Measurements from ENCODE around the gene GPT2. TPM values are rescaled to one million over a fixed set of nuclear protein-coding genes. Genes with fewer than 3 reads are reported as not detected.

The GPT2 gene
- polyA plus RNA-seq, 1 donor, result 5.2 TPM

GRCh38 chr16:46884513-46885293 lies 541 bp downstream of the GPT2 start:
- Histone ChIP-seq H3K36me3 (ENCODE audit: control insufficient read depth, insufficient read depth, low read length) (no peaks in the 10 kb centered on the region), H3K27ac (ENCODE audit: low read length) (no peak overlapping the region), H3K4me1 (ENCODE audit: control insufficient read depth, insufficient read depth, low read length) (peaks cover 16% of the 10 kb centered on the region), H3K4me3 (ENCODE audit: low read length) (peak overlapping the region; percentile 55), H3K9me3 (ENCODE audit: control insufficient read depth, low read depth, low read length) (no peaks in the 10 kb centered on the region), H3K27me3 (ENCODE audit: control insufficient read depth, insufficient read depth, low read length) (peaks cover 36% of the 10 kb centered on the region)
- DNase-seq, result peak; percentile 23 to 37
- 10% methylated on average over 3 of the region's 72 CpGs for WGBS (ENCODE audit: insufficient coverage, low lambda C conversion rate)

GRCh38 chr16:46885960-46886763 lies 2.0 kb downstream of the GPT2 start:
- whole genome bisulfite sequencing (ENCODE audit: insufficient coverage, low lambda C conversion rate), result no CpG with 5 or more reads among the region's 12 CpGs
- Histone ChIP-seq H3K4me1 (ENCODE audit: control insufficient read depth, insufficient read depth, low read length) (peaks cover 16% of the 10 kb centered on the region), H3K4me3 (ENCODE audit: low read length) (no peak overlapping the region), H3K9me3 (ENCODE audit: control insufficient read depth, low read depth, low read length) (no peaks in the 10 kb centered on the region), H3K27me3 (ENCODE audit: control insufficient read depth, insufficient read depth, low read length) (peaks cover 25% of the 10 kb centered on the region), H3K36me3 (ENCODE audit: control insufficient read depth, insufficient read depth, low read length) (no peaks in the 10 kb centered on the region), H3K27ac (ENCODE audit: low read length) (peak overlapping the region; percentile 6)
- peak; percentile 36 to 60 for DNase-seq

GRCh38 chr16:46886764-46887523 lies 2.8 kb downstream of the GPT2 start:
- 95% methylated on average over 5 of the region's 16 CpGs for WGBS (ENCODE audit: insufficient coverage, low lambda C conversion rate)
- H3K27ac ChIP-seq (ENCODE audit: low read length), result no peak overlapping the region
- H3K4me1 ChIP-seq (ENCODE audit: control insufficient read depth, insufficient read depth, low read length), result peaks cover 16% of the 10 kb centered on the region
- no peaks in the 10 kb centered on the region for H3K36me3 ChIP-seq (ENCODE audit: control insufficient read depth, insufficient read depth, low read length)
- H3K9me3 ChIP-seq (ENCODE audit: control insufficient read depth, low read depth, low read length), result no peaks in the 10 kb centered on the region
- peaks cover 22% of the 10 kb centered on the region for H3K27me3 ChIP-seq (ENCODE audit: control insufficient read depth, insufficient read depth, low read length)
- H3K4me3 ChIP-seq (ENCODE audit: low read length), result no peak overlapping the region
- DNase-seq, result no peak

GRCh38 chr16:46887524-46887854 lies 3.3 kb downstream of the GPT2 start:
- peaks cover 16% of the 10 kb centered on the region for H3K4me1 ChIP-seq (ENCODE audit: control insufficient read depth, insufficient read depth, low read length)
- WGBS (ENCODE audit: insufficient coverage, low lambda C conversion rate), result no CpG with 5 or more reads among the region's 2 CpGs
- no peak for DNase-seq
- no peaks in the 10 kb centered on the region for H3K36me3 ChIP-seq (ENCODE audit: control insufficient read depth, insufficient read depth, low read length)
- H3K4me3 ChIP-seq (ENCODE audit: low read length), result no peak overlapping the region
- no peaks in the 10 kb centered on the region for H3K9me3 ChIP-seq (ENCODE audit: control insufficient read depth, low read depth, low read length)
- H3K27me3 ChIP-seq (ENCODE audit: control insufficient read depth, insufficient read depth, low read length), result peaks cover 17% of the 10 kb centered on the region
- H3K27ac ChIP-seq (ENCODE audit: low read length), result no peak overlapping the region

- H3K36me3 ChIP-seq (ENCODE audit: control insufficient read depth, insufficient read depth, low read length), result no peaks in the 10 kb centered on the region
- H3K9me3 ChIP-seq (ENCODE audit: control insufficient read depth, low read depth, low read length), result no peaks in the 10 kb centered on the region
- no peak overlapping the region for H3K27ac ChIP-seq (ENCODE audit: low read length)
Measured at GRCh38 chr16:46889245-46889941, 5.2 kb downstream of the GPT2 start.

GRCh38 chr16:46889942-46890300 lies 5.8 kb downstream of the GPT2 start:
- no peak for DNase-seq
- H3K9me3 ChIP-seq (ENCODE audit: control insufficient read depth, low read depth, low read length), result no peaks in the 10 kb centered on the region
- peaks cover 16% of the 10 kb centered on the region for H3K4me1 ChIP-seq (ENCODE audit: control insufficient read depth, insufficient read depth, low read length)
- no peaks in the 10 kb centered on the region for H3K36me3 ChIP-seq (ENCODE audit: control insufficient read depth, insufficient read depth, low read length)
- no peak overlapping the region for H3K27ac ChIP-seq (ENCODE audit: low read length)
- no CpG with 5 or more reads among the region's 5 CpGs for WGBS (ENCODE audit: insufficient coverage, low lambda C conversion rate)
- H3K27me3 ChIP-seq (ENCODE audit: control insufficient read depth, insufficient read depth, low read length), result peaks cover 3% of the 10 kb centered on the region
- H3K4me3 ChIP-seq (ENCODE audit: low read length), result no peak overlapping the region

More at GRCh38 chr16:46889245-46889941, 5.2 kb downstream of the GPT2 start:
- WGBS (ENCODE audit: insufficient coverage, low lambda C conversion rate), result no CpG with 5 or more reads among the region's 5 CpGs
- Histone ChIP-seq H3K27me3 (ENCODE audit: control insufficient read depth, insufficient read depth, low read length) (peaks cover 5% of the 10 kb centered on the region), H3K4me3 (ENCODE audit: low read length) (no peak overlapping the region), H3K4me1 (ENCODE audit: control insufficient read depth, insufficient read depth, low read length) (peaks cover 16% of the 10 kb centered on the region)
- no peak for DNase-seq

GRCh38 chr16:46891910-46892309 lies 7.7 kb downstream of the GPT2 start:
- H3K4me3 ChIP-seq (ENCODE audit: low read length), result no peak overlapping the region
- DNase-seq, result no peak
- 100% methylated on average over 1 of the region's 1 CpG for WGBS (ENCODE audit: insufficient coverage, low lambda C conversion rate)
- H3K27me3 ChIP-seq (ENCODE audit: control insufficient read depth, insufficient read depth, low read length), result no peaks in the 10 kb centered on the region
- H3K9me3 ChIP-seq (ENCODE audit: control insufficient read depth, low read depth, low read length), result no peaks in the 10 kb centered on the region
- H3K36me3 ChIP-seq (ENCODE audit: control insufficient read depth, insufficient read depth, low read length), result no peaks in the 10 kb centered on the region
- no peak overlapping the region for H3K27ac ChIP-seq (ENCODE audit: low read length)
- H3K4me1 ChIP-seq (ENCODE audit: control insufficient read depth, insufficient read depth, low read length), result no peaks in the 10 kb centered on the region

GRCh38 chr16:46894036-46894672 lies 10.0 kb downstream of the GPT2 start:
- no peaks in the 10 kb centered on the region for H3K9me3 ChIP-seq (ENCODE audit: control insufficient read depth, low read depth, low read length)
- no peak overlapping the region for H3K27ac ChIP-seq (ENCODE audit: low read length)
- H3K27me3 ChIP-seq (ENCODE audit: control insufficient read depth, insufficient read depth, low read length), result no peaks in the 10 kb centered on the region
- WGBS (ENCODE audit: insufficient coverage, low lambda C conversion rate), result no CpG with 5 or more reads among the region's 11 CpGs
- no peak for DNase-seq
- H3K4me1 ChIP-seq (ENCODE audit: control insufficient read depth, insufficient read depth, low read length), result no peaks in the 10 kb centered on the region
- H3K4me3 ChIP-seq (ENCODE audit: low read length), result no peak overlapping the region
- H3K36me3 ChIP-seq (ENCODE audit: control insufficient read depth, insufficient read depth, low read length), result no peaks in the 10 kb centered on the region

- Histone ChIP-seq H3K4me3 (ENCODE audit: low read length) (no peak overlapping the region), H3K27me3 (ENCODE audit: control insufficient read depth, insufficient read depth, low read length) (no peaks in the 10 kb centered on the region), H3K27ac (ENCODE audit: low read length) (no peak overlapping the region), H3K4me1 (ENCODE audit: control insufficient read depth, insufficient read depth, low read length) (no peaks in the 10 kb centered on the region), H3K36me3 (ENCODE audit: control insufficient read depth, insufficient read depth, low read length) (no peaks in the 10 kb centered on the region), H3K9me3 (ENCODE audit: control insufficient read depth, low read depth, low read length) (no peaks in the 10 kb centered on the region)
- no peak for DNase-seq
- WGBS (ENCODE audit: insufficient coverage, low lambda C conversion rate), result 14% methylated on average over 1 of the region's 9 CpGs
Measured at GRCh38 chr16:46895399-46896313, 11.5 kb downstream of the GPT2 start.

Measured in large intestine (tissue), 3 donors.